Measurements from ENCODE around the gene EPX. TPM values are rescaled to one million over a fixed set of nuclear protein-coding genes. Genes with fewer than 3 reads are reported as not detected.

EPX gene
- total and polyA plus RNA-seq, 2 of the 4 experiments (the other 2 are of a cell fraction) = not detected

- no peak overlapping the region for H3K23ac ChIP-seq (ENCODE audit: low read depth, low read length)
- no peak overlapping the region for H3K18ac ChIP-seq (ENCODE audit: low read depth, low read length)
- no peak overlapping the region for H3K9ac ChIP-seq (ENCODE audit: low read depth, low read length)
- 78% methylated on average over 3 of the region's 3 CpGs; no CpG with 5 or more reads in 1 of the 2 experiments for WGBS, 2 experiments (ENCODE audit: extremely low coverage in 2 of 2, insufficient read length in 1 of 2)
- no peak overlapping the region for H2BK120ac ChIP-seq (ENCODE audit: low read depth, low read length)
- no TSS peak for BruUV-seq (replicated peaks)
- H2BK15ac ChIP-seq (ENCODE audit: low read depth, low read length) = no peak overlapping the region
- no peak overlapping the region for H3K4me3 ChIP-seq (ENCODE audit: insufficient read depth, low read depth, low read length)
- H4K5ac ChIP-seq (ENCODE audit: low read depth, low read length) = no peak overlapping the region
- H2AFZ ChIP-seq (replicated peaks; ENCODE audit: low read length, poor library complexity) = no peak overlapping the region
- H3K9me1 ChIP-seq (ENCODE audit: insufficient read depth, low read length) = no peaks in the 10 kb centered on the region
- H3K36me3 ChIP-seq (ENCODE audit: control insufficient read depth, insufficient read depth, low read length) = no peaks in the 10 kb centered on the region
- H3K56ac ChIP-seq (ENCODE audit: extremely low read depth, insufficient read depth, low read length) = no peak overlapping the region
- ChIA-PET POLR2A (ENCODE audit: unreplicated experiment) (no interaction called here), CTCF (no interaction called here)
- no peaks in the 10 kb centered on the region for H3K9me3 ChIP-seq (ENCODE audit: control insufficient read depth, insufficient read depth, low read length)
- H2AK5ac ChIP-seq (ENCODE audit: low read depth, low read length) = no peak overlapping the region
- in situ Hi-C loops (cut with MboI; ENCODE audit: low sequenced_read_pairs) = no loop called here
- no peak overlapping the region for H3K27ac ChIP-seq (ENCODE audit: insufficient read depth, low read length)
- H3K4me2 ChIP-seq (ENCODE audit: low read depth, low read length) = no peak overlapping the region
- H4K20me1 ChIP-seq (ENCODE audit: insufficient read depth, low read length) = no peaks in the 10 kb centered on the region
- no peak overlapping the region for H3K14ac ChIP-seq (replicated peaks; ENCODE audit: low read depth, low read length)
- H3K4me1 ChIP-seq (ENCODE audit: control insufficient read depth, insufficient read depth, low read length) = no peaks in the 10 kb centered on the region
- no peaks in the 10 kb centered on the region for H3K79me1 ChIP-seq (ENCODE audit: low read depth in 1 of 2, low read length in 2 of 2)
- no peak overlapping the region for H4K8ac ChIP-seq (ENCODE audit: low read depth in 2 of 2, low read length in 2 of 2)
- no peak for ATAC-seq (ENCODE audit: low read depth)
- H2BK20ac ChIP-seq (ENCODE audit: low read depth, low read length) = no peak overlapping the region
- no peak overlapping the region for H2AK9ac ChIP-seq (replicated peaks; ENCODE audit: low read depth, low read length, poor library complexity)
- intact Hi-C loops (cut with micrococcal nuclease) = no loop called here
- dilution Hi-C loops (cut with HindIII; ENCODE audit: low sequenced_read_pairs, unreplicated experiment) = no loop called here
- no peak overlapping the region for H3K4ac ChIP-seq (ENCODE audit: low read depth, low read length)
- H4K91ac ChIP-seq (ENCODE audit: insufficient read depth, low read depth, low read length) = no peak overlapping the region
- TF ChIP-seq RFX5 (IDR thresholded peaks at IDR 0.05; ENCODE audit: low read depth, low read length) = no peak
- TF ChIP-seq CTCF (conservative IDR thresholded peaks at IDR 0.05; ENCODE audit: low read depth, low read length) = no peak
- no peak overlapping the region for H2BK5ac ChIP-seq (ENCODE audit: low read depth, low read length, poor library complexity, severe bottlenecking)
- DNase-seq = no peak
- no peaks in the 10 kb centered on the region; the same call in 1 of the 2 replicates for H3K27me3 ChIP-seq (ENCODE audit: control insufficient read depth, insufficient read depth, low read length)
Observed at GRCh38 chr17:58227733-58228132, 35.2 kb downstream of the EPX start.
